K562 (cell line): ENCODE results near the gene KTN1. TPM values are rescaled to one million over a fixed set of nuclear protein-coding genes. Genes with fewer than 3 reads are reported as not detected.

Experiments
- ATAC-seq: fragments of 200-7000 bp; cut with Tn5 transposase; 3 replicates; pipeline ENCODE4 v1.9.1; 2020; ENCODE audit warnings: moderate library complexity
- BruUV-seq: library from RNA; stranded (reverse); fragments of 400-500 nt; replicated peaks from 2 replicates; lab custom pipeline; 2021; lab: Mats Ljungman, UMichigan
- CTCF ChIA-PET: fragments of 300-600 bp; formaldehyde crosslinking; extraction: SDS; loops from one replicate; lab custom pipeline; 2021; ENCODE audit warnings: low intra/inter-chr PET ratio; lab: Yijun Ruan, JAX
- POLR2A ChIA-PET: fragments of 300-600, 350-650 bp; sonication (Branson Sonifier 250); formaldehyde crosslinking; extraction: SDS; loops from one replicate; lab custom pipeline; 2021; ENCODE audit warnings: antibody characterized with exemption, inconsistent platforms; lab: Yijun Ruan, JAX
- DNase-seq, 4 experiments: peaks; one replicate each; pipeline versions ENCODE4 v3.0.0 to v3.0.0-alpha.2; 2011 to 2018; ENCODE audit warnings: low spot score in 3 of 4, mixed read lengths in 3 of 4; ENCODE audit errors: extremely low read depth in 1 of 4
- FAIRE-seq: peaks from 2 replicates; lab custom pipeline; 2011; peaks lifted over from hg19 to GRCh38; lab: Jason Lieb, UNC
- H2AFZ ChIP-seq: 2 replicates; pipeline ENCODE4 v1.6.0; 2011; ENCODE audit warnings: low read depth, low read length, control low read depth, inconsistent platforms
- H3K27ac ChIP-seq: fragments of 200-600 bp; 3 replicates; pipeline ENCODE4 v1.8.0; 2011; ENCODE audit warnings: low read depth, mild to moderate bottlenecking, control low read depth, inconsistent platforms, low read length, moderate library complexity, mixed read lengths; ENCODE audit errors: extremely low read depth
- H3K27me3 ChIP-seq, 2 experiments: fragments of 300-600 bp in 1 of 2; 2 replicates in 1 of 2; 3 replicates in 1 of 2; pipeline versions ENCODE4 v1.6.0 to v1.8.0; 2011; ENCODE audit warnings: inconsistent platforms in 2 of 2, low read length in 2 of 2, mild to moderate bottlenecking in 1 of 2, mixed read lengths in 1 of 2, moderate library complexity in 1 of 2; ENCODE audit not compliant: control insufficient read depth in 2 of 2, insufficient read depth in 2 of 2
- H3K36me3 ChIP-seq: fragments of 300-600 bp; 3 replicates; pipeline ENCODE4 v1.8.0; 2011; ENCODE audit warnings: mild to moderate bottlenecking, low read length, inconsistent platforms; ENCODE audit not compliant: control insufficient read depth, insufficient read depth
- H3K4me1 ChIP-seq, 2 experiments: fragments of 200-600 bp in 1 of 2; replicated peaks in 1 of 2; 2 replicates in 1 of 2; 3 replicates in 1 of 2; pipeline versions ENCODE4 v1.5.1 to v1.8.0; 2011; ENCODE audit warnings: inconsistent platforms in 2 of 2, low read length in 2 of 2, mild to moderate bottlenecking in 1 of 2, mixed read lengths in 1 of 2, moderate library complexity in 1 of 2; ENCODE audit not compliant: control insufficient read depth in 2 of 2, insufficient read depth in 2 of 2
- H3K4me2 ChIP-seq: 2 replicates; pipeline ENCODE4 v1.6.1; 2011; ENCODE audit warnings: low read length, control low read depth, inconsistent platforms, mixed read lengths; ENCODE audit not compliant: insufficient read depth
- H3K4me3 ChIP-seq: fragments of 200-600 bp; sonication (generic), shearing (Covaris generic); 2 replicates; pipeline ENCODE4 v1.5.1; 2016; ENCODE audit warnings: control low read depth, inconsistent platforms
- H3K79me2 ChIP-seq: fragments of 200-600 bp; 3 replicates; pipeline ENCODE4 v1.8.0; 2011; ENCODE audit warnings: low read length, inconsistent platforms; ENCODE audit not compliant: control insufficient read depth, insufficient read depth
- H3K9ac ChIP-seq, 2 experiments: 2 replicates each; pipeline versions ENCODE4 v1.6.0 to v1.6.1; 2011; ENCODE audit warnings: low read depth in 2 of 2, low read length in 2 of 2, control low read depth in 1 of 2, inconsistent platforms in 1 of 2, mild to moderate bottlenecking in 1 of 2, mixed read lengths in 1 of 2; ENCODE audit not compliant: insufficient read depth in 1 of 2
- H3K9me1 ChIP-seq: one replicate; pipeline ENCODE4 v1.6.0; 2011; ENCODE audit warnings: inconsistent platforms, mild to moderate bottlenecking, low read length, moderate library complexity; ENCODE audit not compliant: control insufficient read depth, insufficient read depth
- H3K9me3 ChIP-seq: replicated peaks from 2 replicates; pipeline ENCODE4 v1.5.1; 2011; ENCODE audit warnings: low read depth, low read length, inconsistent platforms; ENCODE audit not compliant: control insufficient read depth, insufficient read depth
- H4K20me1 ChIP-seq: replicated peaks from 2 replicates; pipeline ENCODE4 v1.6.1; 2011; ENCODE audit warnings: low read length, inconsistent platforms, mixed read lengths; ENCODE audit not compliant: control insufficient read depth, insufficient read depth
- CBX5 ChIP-seq: IDR thresholded peaks from 2 replicates; pipeline ENCODE4 v1.6.1; 2014; ENCODE audit warnings: low read depth, borderline replicate concordance
- FOXA1 ChIP-seq: fragments of 450-650 bp; IDR thresholded peaks from 2 replicates; pipeline ENCODE4 v1.6.1; 2016; ENCODE audit warnings: mild to moderate bottlenecking, borderline replicate concordance
- JUNB ChIP-seq: fragments of 450-650 bp; formaldehyde crosslinking; conservative IDR thresholded peaks from 2 replicates; pipeline ENCODE4 v1.4.0; 2020; ENCODE audit warnings: mild to moderate bottlenecking
- KLF16 ChIP-seq: IDR thresholded peaks from 2 replicates; pipeline ENCODE4 v1.6.1; 2016; ENCODE audit warnings: antibody characterized with exemption
- PML ChIP-seq: IDR thresholded peaks from 2 replicates; pipeline ENCODE4 v1.6.1; 2012; ENCODE audit warnings: low read length, inconsistent platforms
- POLR2H ChIP-seq: IDR thresholded peaks from 2 replicates; pipeline ENCODE4 v1.6.1; 2016; ENCODE audit warnings: missing genetic modification characterization, low read depth, mild to moderate bottlenecking, control low read depth, missing compliant biosample characterization, moderate library complexity
- ZFP36 ChIP-seq: fragments of 150-350 bp; IDR thresholded peaks from 2 replicates; pipeline ENCODE4 v1.6.1; 2018; ENCODE audit warnings: low read length, low read depth; ENCODE audit not compliant: partially characterized antibody
- ZNF778 ChIP-seq: fragments of 450-650 bp; formaldehyde crosslinking; IDR thresholded peaks from 2 replicates; pipeline ENCODE4 v1.4.0; 2020; ENCODE audit warnings: mild to moderate bottlenecking, moderate library complexity
- WGBS: fragments of 100-300 bp; shearing (Covaris generic); methylation state at CpG from one replicate; pipeline ENCODE4 v1.1.6; 2016; ENCODE audit warnings: low coverage, mixed read lengths; ENCODE audit not compliant: insufficient coverage; ENCODE audit errors: missing lambda C conversion rate; 5-methylcytosine and 5-hydroxymethylcytosine counted together
- in situ Hi-C: fragments of 300-500 bp; cut with MboI; formaldehyde crosslinking; loops from 4 replicates; pipeline ENCODE4 v1.15.0; 2018; ENCODE audit warnings: inconsistent platforms, mixed read lengths
- intact Hi-C: fragments of 100-400 bp; cut with micrococcal nuclease; formaldehyde crosslinking; loops from 2 replicates; pipeline ENCODE4 v1.14.2; 2022
- polyA plus RNA-seq, 8 experiments: library from polyadenylated mRNA; depleted of rRNA in 4 of 8; stranded (reverse) in 5 of 8; unstranded in 3 of 8; fragments of >200 nt; fragmentation: Nextera tagmentation in 2 of 8; fragmentation: Illumina TruSeq in 1 of 8; extraction: Ambion mirVana in 2 of 8; extraction: Trizol in 1 of 8; gene quantifications; 2 replicates each; pipeline versions ENCODE4 v1.2.1 to v1.2.3, GENCODE V29; 2011 to 2014; ENCODE audit warnings: inconsistent platforms in 1 of 8, missing spikeins in 1 of 8
- total RNA-seq, 7 experiments: library from RNA; depleted of rRNA in 6 of 7; stranded (reverse); fragments of >200 nt in 6 of 7; fragmentation: Illumina TruSeq in 2 of 7; extraction: Trizol in 2 of 7; gene quantifications; 2 replicates each; pipeline versions ENCODE4 v1.2.1 to v1.2.3, GENCODE V29; 2011 to 2021; ENCODE audit warnings: low replicate concordance in 1 of 7
- TF ChIP-seq, protein P1 (sequence below): fragments of 250-450 bp; sonication (Bioruptor Pico); IDR thresholded peaks from 2 replicates; pipeline ENCODE4 v1.6.1; 2021; ENCODE audit warnings: mild to moderate bottlenecking

KTN1 gene
- total and polyA plus RNA-seq, 9 of the 15 experiments (the other 6 are each of a cell fraction or from before 2014, with no cell fraction given) = 34.8 to 120 (median 63.6) TPM

DNA sequence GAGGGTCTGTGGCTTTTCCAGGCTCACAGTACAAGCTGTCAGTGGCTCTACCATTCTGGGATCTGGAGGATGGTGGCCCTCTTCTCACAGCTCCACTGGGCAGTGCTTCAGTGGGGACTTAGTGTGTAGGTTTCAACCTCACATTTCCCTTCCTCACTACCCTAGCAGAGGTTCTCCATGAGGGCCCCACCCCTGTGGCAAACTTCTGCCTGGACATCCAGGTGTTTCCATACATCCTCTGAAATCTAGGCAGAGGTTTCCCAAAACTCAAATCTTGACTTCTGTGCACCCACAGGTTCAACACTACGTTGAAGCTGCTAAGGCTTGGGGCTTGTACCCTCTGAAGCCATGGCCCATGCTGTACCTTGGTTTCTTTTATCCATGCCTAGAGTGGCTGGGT is 40.3 kb downstream of the KTN1 start:
- H3K9me1 ChIP-seq = no peaks in the 10 kb centered on the region
- H2AFZ ChIP-seq = no peak overlapping the region
- H3K4me2 ChIP-seq = no peak overlapping the region
- H3K4me1 ChIP-seq = no peaks in the 10 kb centered on the region
- CTCF ChIA-PET = no interaction called here
- BruUV-seq = no TSS peak
- no peak for ATAC-seq
- no peaks in the 10 kb centered on the region for H3K79me2 ChIP-seq
- no peak overlapping the region for H3K4me3 ChIP-seq
- no peaks in the 10 kb centered on the region for H4K20me1 ChIP-seq
- intact Hi-C loops (no loop called here), in situ Hi-C loops (no loop called here)
- peaks cover 6% of the 10 kb centered on the region for H3K9me3 ChIP-seq
- H3K36me3 ChIP-seq = peaks cover 65% of the 10 kb centered on the region
- H3K27ac ChIP-seq = no peak overlapping the region
- no peak overlapping the region for H3K9ac ChIP-seq
- no peaks in the 10 kb centered on the region for H3K27me3 ChIP-seq
- no peak for FAIRE-seq
- TF ChIP-seq POLR2H (tag) (no peak), KLF16 (no peak), ZFP36 (peak; percentile 11), JUNB (no peak), CBX5 (peak; percentile 61; the same call in 1 of the 2 replicates), FOXA1 (no peak), ZNF778 (no peak), PML (no peak)
- TF ChIP-seq, protein P1, sequence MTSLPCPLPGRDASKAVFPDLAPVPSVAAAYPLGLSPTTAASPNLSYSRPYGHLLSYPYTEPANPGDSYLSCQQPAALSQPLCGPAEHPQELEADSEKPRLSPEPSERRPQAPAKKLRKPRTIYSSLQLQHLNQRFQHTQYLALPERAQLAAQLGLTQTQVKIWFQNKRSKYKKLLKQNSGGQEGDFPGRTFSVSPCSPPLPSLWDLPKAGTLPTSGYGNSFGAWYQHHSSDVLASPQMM = no peak
- 100% methylated on average over 1 of the region's 1 CpG for WGBS
- no peak for DNase-seq
- POLR2A ChIA-PET = no interaction called here
